GM19467 (cell line): Measurements from ENCODE around the gene CASP12.

Experiments used
- ATAC-seq: cut with Tn5 transposase; IDR thresholded peaks from one replicate; pipeline ENCODE4 v1.9.1; 2021; ENCODE audit warnings: mild to moderate bottlenecking, moderate library complexity; ENCODE audit not compliant: unreplicated experiment

CASP12 gene

DNA sequence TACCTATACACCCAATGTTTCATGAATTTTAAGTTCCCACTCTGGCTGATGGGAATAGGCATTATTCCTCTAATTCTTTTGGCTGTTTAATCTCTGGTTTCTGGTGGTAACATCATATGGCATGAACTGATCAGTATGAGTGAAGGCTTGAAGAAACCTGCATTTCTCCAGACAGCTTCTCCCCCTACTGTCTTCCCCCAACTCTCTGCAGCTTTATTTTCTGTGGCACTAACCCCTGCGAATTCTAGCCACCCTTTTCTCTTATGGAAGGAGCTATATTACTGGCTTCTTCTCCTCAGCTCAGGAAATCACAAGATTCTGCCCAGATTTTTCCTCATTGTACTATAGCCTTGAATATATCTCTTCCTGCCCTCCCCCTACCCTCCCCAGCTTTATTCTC is 57.1 kb downstream of the CASP12 start:
- ATAC-seq, result no peak

DNA sequence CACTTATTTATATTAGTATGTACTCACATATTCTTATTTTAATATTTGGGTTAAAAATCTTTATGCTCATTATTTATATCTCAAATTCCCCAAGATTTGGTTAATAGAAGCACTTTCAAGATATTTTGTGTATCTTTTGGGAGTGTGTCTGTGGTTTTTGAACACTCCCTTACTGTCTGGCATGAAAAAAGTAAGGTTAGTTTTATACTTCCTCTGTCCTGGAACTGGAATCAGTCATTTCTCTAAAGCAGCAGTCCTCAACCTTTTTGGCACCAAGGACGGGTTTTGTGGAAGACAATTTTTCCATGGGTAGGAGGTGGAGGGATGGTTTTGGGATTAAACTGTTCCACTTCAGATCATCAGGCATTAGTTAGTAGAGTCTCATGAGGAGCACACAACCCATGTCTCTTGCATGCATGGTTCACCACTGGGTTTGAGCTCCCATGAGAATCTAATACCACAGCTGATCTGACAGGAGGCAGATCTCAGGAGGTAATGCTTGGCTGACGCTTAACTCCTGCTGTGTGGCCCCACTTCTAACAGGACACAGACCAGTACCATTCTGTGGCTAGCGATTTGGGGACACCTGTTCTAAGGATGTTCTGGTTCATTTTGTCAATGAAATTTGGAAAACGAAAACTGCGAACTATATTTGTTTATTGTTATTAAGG is 60.2 kb downstream of the CASP12 start:
- ATAC-seq, result no peak

DNA sequence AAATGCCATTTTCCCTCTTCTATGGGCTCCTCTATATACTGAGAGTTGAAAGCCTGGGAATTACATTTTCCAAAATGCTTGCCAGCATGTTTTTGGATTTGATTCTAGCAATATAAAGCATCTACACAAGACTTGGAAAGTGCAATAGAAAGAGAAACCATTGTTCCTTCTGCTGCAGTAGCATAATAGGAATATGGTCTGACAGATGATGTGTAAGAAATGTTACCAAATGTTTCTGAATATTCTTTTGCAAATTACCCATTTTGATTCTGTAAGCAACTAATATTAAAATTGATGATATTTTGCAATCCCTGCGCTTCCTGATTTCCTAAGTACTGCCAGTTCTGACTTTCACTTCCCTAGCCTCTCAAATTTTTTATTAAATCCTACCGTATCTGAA is 61.6 kb downstream of the CASP12 start:
- no peak for ATAC-seq
